ENCODE data around the gene MMP21.
A peak's percentile ranks its signal among the peaks of the same experiment; 100 is the strongest.

The MMP21 gene

DNA sequence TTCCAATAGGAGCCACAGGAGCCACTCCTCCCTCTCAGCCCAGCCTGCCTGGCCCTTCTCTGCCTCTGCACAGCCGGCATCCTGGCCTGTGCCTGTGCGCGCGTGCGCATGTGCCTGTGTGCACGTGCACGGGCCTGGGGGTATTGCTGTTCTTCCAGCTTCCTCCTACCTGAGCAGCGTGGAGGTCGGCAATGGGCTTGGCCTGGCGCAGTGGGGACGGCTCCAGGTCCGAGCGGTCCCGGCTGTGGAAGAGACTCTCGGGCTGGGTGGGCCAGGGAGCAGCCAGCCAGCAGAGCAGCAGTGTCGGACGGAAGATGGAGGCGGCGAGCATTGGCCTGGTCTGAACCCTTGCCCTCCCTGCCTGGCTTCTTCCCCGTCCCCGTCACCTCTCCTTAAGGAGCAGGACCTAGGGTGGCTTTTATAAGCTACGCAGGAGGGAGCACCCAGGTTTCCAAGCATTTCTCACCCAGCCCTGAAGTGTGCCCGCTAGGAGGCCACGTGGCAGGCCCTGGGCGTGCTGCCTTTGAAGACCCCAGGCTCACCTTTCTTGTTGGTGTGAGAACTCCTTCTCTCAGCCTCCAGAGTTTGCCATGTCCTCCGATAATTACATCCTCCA, at the start of gene MMP21:
Gene MMP21, minus strand, starts transcription at position 331 of the 616 bp plus-strand sequence. Its CDS starts 0 bp downstream, at position 331.
- no peak for DNase-seq

DNA sequence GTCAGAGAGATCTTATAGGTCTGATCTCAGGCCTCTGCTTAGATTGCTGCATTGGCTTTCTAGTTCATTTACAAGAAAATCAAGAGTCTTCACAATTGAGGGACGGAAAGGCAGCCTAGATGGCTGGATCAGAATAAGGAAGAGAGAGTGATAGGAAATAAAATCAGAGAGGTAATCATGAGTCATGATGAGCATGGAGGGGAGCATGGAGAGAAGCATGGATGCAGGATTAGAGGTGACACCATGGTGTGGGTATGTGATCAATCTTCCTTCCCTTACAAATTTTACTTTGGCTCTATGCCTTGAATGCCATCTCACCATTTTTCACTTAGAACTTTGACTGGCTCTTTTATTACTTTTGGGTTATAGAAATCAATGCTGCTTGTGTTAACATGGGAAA, 49.1 kb upstream of the MMP21 start:
- no peak for DNase-seq

GRCh38 chr10:125823663-125824251, 48.1 kb upstream of the MMP21 start:
- DNase-seq = no peak

DNA sequence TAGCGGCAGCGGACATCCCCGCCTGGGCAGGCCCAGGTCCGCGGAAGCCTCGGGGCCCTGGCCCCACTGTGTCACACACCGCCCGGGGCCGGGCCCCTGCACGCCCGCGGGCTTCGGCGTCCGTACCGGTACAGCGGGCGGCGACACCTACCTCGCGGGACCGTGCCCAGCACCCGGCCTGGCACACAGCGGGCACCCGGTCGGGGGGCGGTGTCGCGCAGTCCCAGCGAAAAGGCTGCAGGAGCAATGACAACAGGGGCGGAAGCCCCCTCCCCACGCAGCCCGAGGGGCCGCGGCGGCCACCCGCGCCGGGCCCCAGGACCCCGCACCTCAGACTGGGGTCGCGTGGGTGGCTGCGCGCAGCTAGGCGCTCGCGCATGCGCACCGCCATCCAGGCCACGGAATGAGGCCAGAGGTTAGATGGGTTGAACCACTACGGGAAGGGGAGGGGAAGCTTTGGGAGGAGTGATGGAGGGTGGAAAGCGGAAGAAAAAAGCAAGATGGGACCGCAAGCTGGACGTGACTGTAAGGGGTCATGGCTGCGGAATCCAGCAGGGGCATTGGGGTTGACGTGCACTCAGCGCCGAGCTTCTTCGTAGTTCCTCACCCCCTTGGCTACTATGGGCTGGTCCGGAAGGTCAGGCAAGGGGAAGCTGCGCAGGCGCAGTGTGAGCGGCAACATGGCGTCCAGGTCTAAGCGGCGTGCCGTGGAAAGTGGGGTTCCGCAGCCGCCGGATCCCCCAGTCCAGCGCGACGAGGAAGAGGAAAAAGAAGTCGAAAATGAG, 47.4 kb upstream of the MMP21 start, which contains the start of the genes BCCIP and UROS:
Gene BCCIP, plus strand, starts transcription at position 669 of the 785 bp plus-strand sequence. Its CDS starts 12 bp downstream, at position 681.
Gene UROS, minus strand, starts transcription at position 381 of the 785 bp plus-strand sequence. CDS start 6,759 bp downstream, outside the sequence.
- peak; percentile 88 for DNase-seq

DNA sequence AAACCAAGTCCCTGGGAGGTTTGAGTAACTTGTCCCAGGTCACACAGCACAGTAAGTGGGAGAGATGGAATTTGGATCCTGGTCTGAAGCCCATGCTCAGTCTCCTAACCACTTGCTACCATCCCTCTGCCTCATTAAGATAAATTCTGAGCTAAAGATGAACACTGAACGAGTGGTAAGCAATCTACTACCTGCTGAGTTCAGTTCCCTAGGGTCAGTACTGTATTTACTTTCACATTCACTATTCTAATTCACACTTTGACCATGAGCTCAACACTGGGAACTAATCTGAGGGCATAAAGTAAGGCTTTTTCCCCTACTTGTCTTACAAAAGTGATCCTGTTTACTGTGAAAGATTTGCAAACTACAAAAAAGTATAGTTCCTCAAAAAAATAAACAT, 45.1 kb upstream of the MMP21 start:
- DNase-seq = no peak

DNA sequence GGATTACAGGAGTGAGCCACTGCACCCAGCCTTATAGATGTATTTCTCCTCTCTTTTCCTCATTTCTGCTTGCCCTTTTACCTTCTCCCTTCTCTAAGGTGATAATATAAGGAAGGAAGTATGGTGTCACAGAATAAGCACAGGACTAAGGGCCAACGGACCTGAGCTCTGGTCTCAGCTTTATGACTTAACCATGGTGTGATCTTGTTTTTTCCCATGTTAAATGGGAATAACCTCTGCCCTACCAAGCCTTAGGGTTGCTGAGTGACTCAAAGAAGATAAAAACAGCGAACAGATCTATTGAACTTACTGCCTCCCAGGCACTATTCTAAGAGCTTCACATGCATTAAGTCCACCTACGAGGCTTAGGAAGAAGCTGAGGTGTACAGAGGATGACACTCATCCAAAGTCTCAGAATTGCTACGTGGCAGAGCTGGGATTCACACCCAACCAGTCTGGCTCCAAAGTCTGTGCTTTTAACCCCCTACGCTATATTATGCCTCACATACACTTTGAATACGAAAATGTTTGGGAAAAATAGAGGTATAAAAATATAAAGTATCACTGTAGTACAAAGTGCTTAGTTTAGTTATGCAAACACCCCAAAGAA, 41.8 kb upstream of the MMP21 start:
- no peak for DNase-seq

DNA sequence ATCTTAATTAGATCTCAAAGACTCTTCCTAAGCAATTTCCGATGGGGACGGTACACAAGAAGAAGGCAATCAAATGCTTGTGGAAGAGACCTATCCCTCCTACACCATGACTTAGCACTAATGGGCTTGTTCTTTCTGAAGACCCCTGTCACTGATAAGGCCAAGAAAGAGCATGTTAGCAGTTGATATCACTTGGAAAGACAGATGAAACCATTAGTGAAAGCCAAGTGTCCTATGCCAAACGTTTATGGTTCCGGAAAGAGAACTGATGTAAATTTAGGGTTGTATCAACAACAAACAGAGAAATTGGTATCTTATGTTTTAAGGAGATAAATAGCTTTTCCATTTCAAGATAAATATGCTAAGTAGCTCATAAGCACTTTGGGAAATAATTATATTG, 40.9 kb upstream of the MMP21 start:
- no peak for DNase-seq

- DNase-seq = no peak
Measured at GRCh38 chr10:125815764-125816163, 40.1 kb upstream of the MMP21 start.

- DNase-seq = no peak
Measured at GRCh38 chr10:125812128-125812750, 36.6 kb upstream of the MMP21 start.

DNA sequence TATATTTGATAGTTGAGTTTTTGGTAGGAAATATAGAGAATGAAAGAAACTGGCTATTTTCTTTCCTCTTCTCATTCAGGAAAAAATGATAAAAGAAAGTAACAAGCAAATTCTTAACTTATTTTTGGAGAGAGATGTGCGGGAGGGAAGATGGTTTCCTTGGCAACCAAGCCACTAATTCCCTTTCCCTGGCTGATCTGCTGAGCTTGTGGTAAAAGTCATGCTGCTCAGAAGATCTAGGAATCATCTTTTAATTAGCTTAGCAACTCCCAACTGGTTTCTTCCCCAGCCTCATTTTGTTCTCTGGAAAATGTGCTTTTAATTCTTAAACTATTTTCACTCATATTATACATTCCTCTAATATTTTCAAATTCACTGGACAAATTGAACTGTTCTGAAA, 35.6 kb upstream of the MMP21 start:
- no peak for DNase-seq

DNA sequence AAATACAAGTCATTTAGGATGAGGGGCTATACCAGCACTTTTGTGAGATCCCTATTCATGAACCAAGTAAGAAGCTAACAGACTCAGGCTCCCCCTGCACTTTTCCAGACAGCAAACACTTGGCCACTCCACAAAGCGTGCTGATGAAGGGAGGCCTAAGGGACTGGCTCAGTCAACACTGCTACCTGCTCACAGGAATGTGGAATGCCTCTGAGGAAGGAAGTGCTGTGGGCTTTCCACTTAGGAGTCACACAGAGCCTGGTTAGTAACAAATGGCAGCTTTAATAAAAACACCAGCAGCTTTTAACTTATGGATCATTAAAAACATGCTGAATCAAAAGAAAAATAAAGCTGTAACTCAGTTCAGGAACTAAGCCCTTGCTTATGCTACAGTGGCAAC, 32.4 kb upstream of the MMP21 start:
- DNase-seq = no peak

DNA sequence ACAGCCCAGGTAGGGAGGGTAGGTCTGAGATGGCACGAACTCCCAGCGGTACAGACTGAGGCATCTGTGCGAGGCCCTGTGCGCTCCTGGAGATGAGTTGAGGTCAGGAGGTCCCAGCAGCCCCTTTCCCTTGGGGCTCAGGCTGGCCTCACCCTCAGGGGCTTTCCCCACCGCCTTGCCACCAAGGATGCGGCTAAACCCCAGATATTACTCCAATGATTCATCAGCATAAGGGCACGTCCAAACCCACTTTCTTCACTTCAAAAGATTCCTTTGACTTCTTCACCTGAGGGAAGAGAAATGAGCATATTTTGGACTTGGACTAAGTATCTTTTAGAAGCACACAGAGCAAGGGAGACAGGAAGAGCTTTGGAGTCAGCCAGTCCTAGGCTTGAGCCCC, 27.1 kb upstream of the MMP21 start:
- no peak for DNase-seq

DNA sequence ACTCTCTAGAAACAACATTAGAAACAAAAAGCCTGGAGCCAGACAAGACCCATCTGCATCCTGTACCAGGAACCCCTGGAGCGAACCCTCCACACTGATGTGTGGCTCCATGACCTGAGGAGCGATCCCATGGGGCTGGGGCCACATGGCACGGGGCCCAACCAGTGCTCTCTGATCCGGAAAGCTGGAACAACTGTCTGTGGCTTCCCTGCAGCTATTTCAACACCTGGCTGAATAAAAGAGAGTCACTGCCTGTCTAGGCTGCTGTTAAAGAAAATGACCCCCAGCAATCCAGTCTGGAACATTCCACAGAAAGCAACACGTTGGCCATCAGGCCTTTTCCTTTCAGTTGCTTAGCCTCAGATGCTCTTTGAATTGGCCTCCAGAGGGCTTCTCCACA, 26.5 kb upstream of the MMP21 start:
- no peak for DNase-seq

GRCh38 chr10:125801574-125801973, 26.0 kb upstream of the MMP21 start:
- DNase-seq = no peak

DNA sequence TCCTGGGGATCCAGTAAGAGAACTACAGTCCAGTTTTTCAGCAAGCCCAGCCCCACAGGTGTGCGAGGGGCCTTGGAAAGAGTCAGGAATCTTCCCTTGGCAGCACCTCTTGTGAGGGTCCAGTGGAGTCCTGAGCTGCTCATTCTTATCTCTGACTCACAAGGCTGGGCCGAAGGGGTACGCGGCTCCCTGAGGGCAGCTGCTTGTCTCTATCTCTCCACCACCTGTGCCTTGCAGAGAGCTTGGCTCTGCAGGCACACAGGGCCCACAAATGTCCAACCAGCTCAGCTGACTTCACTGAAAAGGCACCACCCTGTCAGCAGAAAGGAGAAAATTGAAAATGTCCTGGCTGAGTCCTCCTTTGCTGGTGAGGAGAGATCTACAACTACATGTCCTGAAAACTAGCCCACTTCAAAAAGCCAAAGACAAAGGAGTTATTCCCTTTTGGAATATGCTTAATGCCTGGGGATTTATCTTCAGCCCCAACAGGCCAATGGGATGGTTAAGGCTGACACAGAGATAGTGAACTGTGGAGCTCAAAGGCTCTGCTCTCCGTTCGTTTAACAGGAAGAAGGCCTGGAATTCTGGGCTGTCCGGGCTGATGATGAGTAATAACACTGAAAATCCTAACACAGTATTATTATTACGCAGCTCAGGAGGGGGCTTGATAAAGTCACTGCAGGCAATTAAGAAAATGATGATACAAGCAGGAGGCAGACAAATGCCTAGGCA, 24.0 kb upstream of the MMP21 start:
- no peak for DNase-seq

- DNase-seq = no peak
Measured at GRCh38 chr10:125797994-125798662, 22.5 kb upstream of the MMP21 start.

DNA sequence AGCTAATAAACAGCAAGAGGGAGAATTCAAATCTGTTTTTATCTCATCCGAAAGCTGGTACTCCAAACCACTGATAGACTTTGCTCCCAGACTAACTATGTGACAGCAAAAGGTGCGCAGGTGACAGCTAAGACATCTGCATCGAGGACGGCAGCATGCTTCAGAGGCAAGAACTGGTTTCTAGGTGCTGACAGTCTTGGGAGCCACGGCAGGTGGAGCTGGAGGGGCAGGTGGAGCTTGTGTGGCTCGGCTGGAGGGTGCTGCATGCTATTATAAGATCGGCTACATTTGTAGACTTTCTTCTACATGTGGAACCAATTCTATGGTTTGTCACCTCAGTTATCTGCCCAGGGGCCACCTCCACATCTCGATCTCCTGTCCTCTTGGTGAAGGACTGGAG, 21.8 kb upstream of the MMP21 start:
- DNase-seq = no peak

GRCh38 chr10:125795637-125796190, 20.1 kb upstream of the MMP21 start:
- DNase-seq = no peak

- DNase-seq = no peak
Measured at GRCh38 chr10:125795128-125795527, 19.5 kb upstream of the MMP21 start.

DNA sequence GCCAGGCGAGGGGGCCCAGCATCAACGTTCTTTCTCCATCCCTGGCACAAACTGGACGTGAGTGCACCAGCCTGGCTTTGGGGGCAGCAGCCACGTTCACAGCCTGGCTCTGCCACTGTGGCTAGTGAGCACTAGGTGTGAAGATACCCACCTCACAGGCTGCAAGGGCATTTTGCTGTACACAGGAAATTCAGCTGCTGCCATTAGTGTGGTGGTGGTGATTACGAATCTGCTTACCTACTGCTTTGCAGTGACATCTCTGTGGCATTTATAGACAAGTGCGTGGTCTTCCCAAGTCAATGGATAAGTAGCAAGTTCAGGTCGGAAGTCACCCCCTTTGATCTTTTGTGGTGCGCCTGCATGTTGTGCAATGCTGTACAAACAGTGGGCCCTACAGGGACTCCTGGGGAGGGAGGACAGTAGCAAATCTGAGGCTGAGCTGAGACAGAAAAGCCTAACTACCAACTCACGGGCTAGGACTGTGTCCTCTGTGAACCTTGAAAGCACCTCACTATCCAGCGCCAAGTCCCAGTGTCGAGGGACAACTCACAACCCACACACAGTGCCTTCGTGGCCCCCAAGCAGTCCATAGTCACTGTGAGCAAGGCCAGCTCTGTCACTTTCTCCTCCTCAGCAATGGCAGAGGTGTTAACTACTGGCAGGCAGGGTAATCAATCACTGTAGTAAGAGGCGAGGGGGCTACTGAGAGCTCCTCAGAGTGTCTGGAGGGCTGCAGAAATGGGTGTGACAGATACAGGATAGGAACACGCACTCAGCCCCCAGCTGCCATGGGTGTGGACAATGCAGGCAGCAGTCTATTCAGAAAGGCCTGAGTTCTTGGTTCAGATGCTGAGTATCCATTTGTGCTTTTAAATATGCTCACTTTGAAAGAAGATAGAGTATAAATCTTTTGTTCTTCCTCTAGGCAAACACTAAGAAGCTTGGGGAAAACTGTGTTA, 17.0 kb upstream of the MMP21 start:
- no peak for DNase-seq
